NCI-H460 (cell line): ENCODE data around the gene DHX16. TPM values are rescaled to one million over a fixed set of nuclear protein-coding genes. Genes with fewer than 3 reads are reported as not detected.

Source experiments
- DNase-seq: peaks from one replicate; pipeline ENCODE4 v3.0.0-alpha.2; 2016; ENCODE audit warnings: low read depth; ENCODE audit errors: extremely low read depth
- total RNA-seq: library from RNA; depleted of rRNA; stranded (reverse); fragments of >200 nt; shearing (Covaris generic); gene quantifications from 2 replicates; pipeline ENCODE4 v1.2.3, GENCODE V29; 2014

DHX16 gene
- total RNA-seq, 1 experiment from 2014 or later = 35.6 TPM

- no peak for DNase-seq
Observed at GRCh38 chr6:30643656-30644055, 29.1 kb downstream of the DHX16 start.

GRCh38 chr6:30641048-30641447, 31.8 kb downstream of the DHX16 start:
- DNase-seq = no peak

- DNase-seq = no peak
Observed at GRCh38 chr6:30640481-30640880, 32.3 kb downstream of the DHX16 start.

GRCh38 chr6:30635834-30636233, 37.0 kb downstream of the DHX16 start:
- no peak for DNase-seq

- peak; percentile 59 for DNase-seq
Observed at GRCh38 chr6:30626484-30627366, 46.1 kb downstream of the DHX16 start, which contains the start of gene ATAT1. Gene ATAT1 (plus strand): TSS chr6:30626874.

GRCh38 chr6:30625511-30625910, 47.3 kb downstream of the DHX16 start:
- no peak for DNase-seq

- no peak for DNase-seq
Observed at GRCh38 chr6:30619561-30619960, 53.2 kb downstream of the DHX16 start.

- DNase-seq = no peak
Observed at GRCh38 chr6:30618270-30618797, 54.5 kb downstream of the DHX16 start.

- DNase-seq = peak; percentile 95
Observed at GRCh38 chr6:30617565-30618269, 55.1 kb downstream of the DHX16 start, which contains the start of gene MRPS18B. Gene MRPS18B (plus strand): TSS chr6:30617840. CDS start chr6:30617866, 26 bp downstream.

GRCh38 chr6:30616811-30617564, 55.8 kb downstream of the DHX16 start, which contains the start of gene PPP1R10:
Gene PPP1R10 (minus strand): TSS chr6:30617243. CDS start chr6:30609944, 7,299 bp downstream.
- DNase-seq = peak; percentile 99

GRCh38 chr6:30615958-30616810, 56.6 kb downstream of the DHX16 start:
- DNase-seq = no peak

- peak; percentile 58 for DNase-seq
Observed at GRCh38 chr6:30615219-30615957, 57.4 kb downstream of the DHX16 start.

GRCh38 chr6:30614843-30615218, 58.0 kb downstream of the DHX16 start:
- peak; percentile 96 for DNase-seq

- no peak for DNase-seq
Observed at GRCh38 chr6:30614044-30614842, 58.6 kb downstream of the DHX16 start.

GRCh38 chr6:30613251-30614043, 59.4 kb downstream of the DHX16 start:
- no peak for DNase-seq

- no peak for DNase-seq
Observed at GRCh38 chr6:30612687-30613248, 60.0 kb downstream of the DHX16 start.

GRCh38 chr6:30612213-30612612, 60.6 kb downstream of the DHX16 start:
- DNase-seq = no peak
